ENCODE measurements around the gene MAD1L1.

The MAD1L1 gene

DNA sequence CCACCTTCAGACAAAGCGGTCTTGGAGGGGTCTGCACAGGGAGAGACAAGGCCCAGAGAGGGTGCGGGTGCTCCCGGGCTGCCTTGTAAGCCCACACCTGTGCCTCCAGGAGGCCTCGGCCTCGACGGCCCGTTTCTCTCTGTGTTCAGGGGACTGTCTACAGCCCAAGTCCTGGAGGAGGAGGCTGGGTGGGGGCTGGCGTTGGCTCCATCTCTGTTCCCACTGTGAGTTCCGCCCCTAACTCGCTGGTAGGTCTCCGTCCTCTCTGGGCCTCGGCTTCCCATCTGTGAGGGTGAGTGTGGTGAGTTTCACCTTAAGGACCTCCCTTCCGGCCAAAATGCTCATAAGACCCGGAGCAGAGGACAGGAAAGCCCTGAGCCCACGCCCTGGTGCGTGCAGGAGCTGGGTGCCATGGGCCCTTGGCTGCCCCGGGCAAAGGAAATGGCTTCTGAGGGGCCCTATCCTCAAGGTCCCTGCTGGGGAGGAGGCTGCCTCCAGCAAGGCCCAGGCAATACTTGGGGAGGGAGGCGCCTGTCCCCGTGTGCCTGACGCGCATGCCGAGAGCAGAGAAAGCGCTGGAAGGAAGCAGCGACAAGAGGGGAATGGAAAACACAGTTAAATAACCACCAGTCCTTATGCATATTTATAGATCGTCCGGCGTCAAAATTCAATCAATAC lies 285.8 kb downstream of the MAD1L1 start:
- no peak for TF ChIP-seq CTCF (IDR thresholded peaks at IDR 0.05; ENCODE audit: low read length, missing control alignments)
- no peak overlapping the region for H3K4me3 ChIP-seq (replicated peaks; ENCODE audit: low read depth, low read length)
- no peak for DNase-seq (ENCODE audit: low read depth)

GRCh38 chr7:1946025-1946772 lies 286.5 kb downstream of the MAD1L1 start:
- DNase-seq (ENCODE audit: low read depth) = no peak
- TF ChIP-seq CTCF (IDR thresholded peaks at IDR 0.05; ENCODE audit: low read length, missing control alignments) = no peak
- H3K4me3 ChIP-seq (replicated peaks; ENCODE audit: low read depth, low read length) = no peak overlapping the region

GRCh38 chr7:1945558-1945957 lies 287.2 kb downstream of the MAD1L1 start:
- DNase-seq (ENCODE audit: low read depth) = no peak
- H3K4me3 ChIP-seq (replicated peaks; ENCODE audit: low read depth, low read length) = no peak overlapping the region
- no peak for TF ChIP-seq CTCF (IDR thresholded peaks at IDR 0.05; ENCODE audit: low read length, missing control alignments)

DNA sequence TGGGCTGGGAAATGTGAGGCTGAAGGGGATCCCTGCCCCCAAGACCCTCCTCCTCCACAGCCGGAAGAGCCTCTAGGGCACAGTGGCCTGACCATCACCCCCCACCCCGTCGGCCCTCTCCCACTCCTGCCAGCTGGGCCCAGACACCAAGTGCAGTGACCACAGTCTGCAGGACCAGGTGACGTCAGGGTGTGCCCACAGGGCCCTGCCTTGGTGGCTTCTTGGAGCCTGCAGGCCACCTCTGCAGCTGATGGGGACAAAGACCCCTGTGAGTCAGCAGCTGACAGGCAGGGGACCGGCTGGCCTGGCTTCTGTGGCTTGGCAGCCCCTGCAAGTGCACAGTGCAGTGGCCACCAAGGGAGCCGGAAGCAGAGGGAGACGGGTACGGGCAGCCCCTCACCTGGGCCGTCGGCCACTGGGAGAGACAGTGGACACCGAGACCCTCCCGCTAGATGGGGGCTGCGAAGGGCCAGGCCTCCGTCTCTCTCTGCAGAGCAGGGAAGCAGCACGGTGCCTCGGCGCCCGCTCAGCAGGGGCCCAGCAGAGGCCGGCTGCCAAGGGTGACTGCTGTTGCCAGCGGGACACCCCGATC lies 288.0 kb downstream of the MAD1L1 start:
- DNase-seq (ENCODE audit: low read depth) = no peak
- no peak for TF ChIP-seq CTCF (IDR thresholded peaks at IDR 0.05; ENCODE audit: low read length, missing control alignments)
- no peak overlapping the region for H3K4me3 ChIP-seq (replicated peaks; ENCODE audit: low read depth, low read length)

DNA sequence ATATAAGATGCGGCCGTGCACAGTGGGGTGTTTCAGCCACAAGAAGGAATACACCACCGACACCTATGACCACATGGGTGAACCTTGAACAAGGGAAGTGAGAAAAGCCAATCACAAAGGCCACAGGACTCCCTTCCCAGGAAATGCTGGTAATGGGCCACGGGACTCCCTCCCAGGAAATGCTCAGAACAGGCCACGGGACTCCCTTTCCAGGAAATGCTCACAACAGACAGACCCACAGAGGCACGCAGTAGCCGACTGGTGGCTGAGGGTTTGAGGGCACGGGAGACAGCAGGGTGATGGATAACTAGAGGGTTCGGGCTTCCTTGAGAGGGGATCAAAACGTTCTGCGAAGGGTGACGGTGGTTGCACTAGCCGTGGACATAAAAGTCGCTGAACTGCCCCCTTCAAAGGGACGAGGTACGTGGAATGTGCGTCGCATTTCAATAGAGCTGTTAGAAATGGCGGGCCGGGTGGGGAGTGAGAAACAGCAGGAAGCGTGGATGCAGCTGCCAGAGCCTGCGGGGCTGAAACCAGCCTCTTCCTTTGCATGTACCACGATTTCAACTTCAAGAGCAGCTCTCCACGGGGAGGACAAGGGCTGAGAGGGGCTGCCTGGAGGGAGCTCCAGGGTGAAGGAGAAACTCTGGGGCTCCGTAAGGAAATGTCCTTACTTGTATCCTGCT lies 288.7 kb downstream of the MAD1L1 start:
- no peak for DNase-seq (ENCODE audit: low read depth)
- no peak for TF ChIP-seq CTCF (IDR thresholded peaks at IDR 0.05; ENCODE audit: low read length, missing control alignments)
- no peak overlapping the region for H3K4me3 ChIP-seq (replicated peaks; ENCODE audit: low read depth, low read length)

- TF ChIP-seq CTCF (IDR thresholded peaks at IDR 0.05; ENCODE audit: low read length, missing control alignments) = no peak
- no peak overlapping the region for H3K4me3 ChIP-seq (replicated peaks; ENCODE audit: low read depth, low read length)
- DNase-seq (ENCODE audit: low read depth) = no peak
Observed at GRCh38 chr7:1943326-1943725, 289.4 kb downstream of the MAD1L1 start.
